ENCODE results near the gene GTF2A2. TPM values are rescaled to one million over a fixed set of nuclear protein-coding genes. Genes with fewer than 3 reads are reported as not detected.
A peak's percentile ranks its signal among the peaks of the same experiment; 100 is the strongest.

GTF2A2 gene
- total RNA-seq, 2 donors from 2014 or later, result 48.0 to 57.2 TPM

DNA sequence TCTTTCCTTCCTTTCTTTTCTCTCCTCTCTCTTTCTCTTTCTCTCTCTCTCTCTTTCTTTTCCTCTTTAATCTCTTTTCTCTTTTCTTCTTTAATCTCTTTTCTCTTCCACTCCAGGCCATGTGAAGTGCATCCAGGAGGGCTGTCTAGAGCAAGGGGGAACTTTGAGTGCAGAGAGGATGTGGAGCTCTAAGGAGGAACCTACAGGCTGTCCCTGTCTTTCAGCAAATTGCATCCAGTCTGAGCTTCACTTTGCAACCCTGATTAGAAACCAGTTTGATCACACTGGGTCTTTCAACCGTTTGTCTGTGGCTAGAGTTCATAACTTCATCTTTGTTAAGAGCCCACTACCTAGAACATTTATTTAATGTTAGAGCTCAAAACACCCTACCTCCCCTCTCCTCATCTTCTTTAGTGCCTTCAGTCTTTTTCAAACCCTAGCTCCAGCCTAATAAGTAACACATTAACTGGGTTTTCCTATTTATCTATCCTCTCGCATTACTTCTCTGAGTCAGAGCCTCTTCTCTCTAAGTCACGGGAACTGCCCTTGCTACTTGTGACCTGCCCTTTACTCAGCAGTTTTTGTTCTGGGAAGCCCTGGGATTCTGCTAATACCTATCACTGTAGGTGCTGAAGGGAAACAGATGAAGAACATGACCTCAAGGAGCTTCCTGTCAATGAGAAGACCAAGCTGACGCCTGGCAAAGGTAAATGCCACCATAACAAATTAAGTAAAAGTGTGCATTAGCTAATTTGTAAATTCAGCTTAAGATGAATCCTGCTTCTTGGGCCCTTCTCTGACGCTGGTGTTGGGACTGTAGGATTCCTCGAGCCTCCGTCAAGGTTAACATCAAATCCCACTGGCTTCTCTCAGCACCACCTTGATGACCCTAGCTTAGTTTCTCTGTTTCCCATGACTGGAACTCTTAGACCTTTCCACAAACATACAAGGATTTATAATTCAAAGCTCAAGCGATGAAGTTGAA, 45.7 kb downstream of the GTF2A2 start, which contains the start of gene GCNT3:
Gene GCNT3, plus strand, starts transcription at position 508 of the 985 bp plus-strand sequence. CDS start 6,456 bp downstream, outside the sequence.
- no peak for DNase-seq
- Mint-ChIP-seq H3K4me1 (peaks cover 5% of the 10 kb centered on the region), H3K4me3 (no peak within 1 kb of the TSS), H3K36me3 (ENCODE audit: low read depth) (peaks cover 2% of the 10 kb centered on the region), H3K27me3 (peaks cover 48% of the 10 kb centered on the region), H3K27ac (no peak within 1 kb of the TSS)
- no peak for ATAC-seq
- H3K9me3 ChIP-seq (ENCODE audit: control insufficient read depth, low read length, poor library complexity, severe bottlenecking), result no peaks in the 10 kb centered on the region

DNA sequence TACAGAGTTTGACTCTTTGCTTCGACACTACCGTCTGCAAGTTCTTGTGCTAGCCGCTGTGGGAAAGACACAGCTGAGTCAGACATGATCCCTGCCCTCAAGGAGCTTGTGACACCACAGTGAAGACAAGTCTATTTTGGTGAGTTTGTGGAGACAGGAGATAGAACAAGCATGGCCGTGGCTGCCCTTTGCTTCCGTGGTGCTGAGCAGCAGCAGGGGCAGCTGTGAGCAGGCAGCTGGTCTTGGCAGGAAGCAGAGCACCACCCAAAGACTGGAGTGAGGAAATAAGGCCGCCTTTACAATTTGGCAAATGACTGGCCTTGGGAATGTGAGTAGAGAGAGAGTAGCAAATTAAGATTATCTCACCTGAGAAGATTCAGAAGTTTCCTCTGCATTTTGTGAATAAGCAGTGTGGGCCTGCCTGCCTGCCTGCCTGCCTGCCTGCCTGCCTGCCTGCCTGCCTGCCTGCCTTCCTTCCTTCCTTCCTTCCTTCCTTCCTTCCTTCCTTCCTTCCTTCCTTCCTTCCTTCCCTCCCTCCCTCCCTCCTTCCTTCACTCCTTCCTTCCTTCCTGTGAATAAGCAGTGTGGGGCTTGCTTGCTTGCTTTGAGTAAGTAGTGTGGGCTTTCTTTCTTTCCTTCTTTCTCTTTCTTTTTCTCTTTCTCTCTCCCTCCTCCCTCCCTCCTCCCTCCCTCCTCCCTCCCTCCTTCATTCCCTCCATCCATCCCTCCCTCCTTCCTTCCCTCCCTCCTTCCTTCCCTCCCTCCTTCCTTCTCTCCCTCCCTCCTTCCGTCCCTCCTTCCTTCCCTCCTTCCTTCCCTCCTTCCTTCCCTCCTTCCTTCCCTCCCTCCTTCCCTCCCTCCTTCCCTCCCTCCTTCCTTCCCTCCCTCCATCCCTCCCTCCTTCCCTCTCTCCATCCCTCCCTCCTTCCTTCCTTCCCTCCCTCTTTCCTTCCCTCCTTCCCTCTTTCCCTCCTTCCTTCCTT, 47.3 kb downstream of the GTF2A2 start:
- DNase-seq, result no peak
- ATAC-seq, result no peak
- peaks cover 2% of the 10 kb centered on the region for H3K36me3 Mint-ChIP-seq (ENCODE audit: low read depth)
- H3K4me1 Mint-ChIP-seq, result peaks cover 5% of the 10 kb centered on the region
- no peaks in the 10 kb centered on the region for H3K9me3 ChIP-seq (ENCODE audit: control insufficient read depth, low read length, poor library complexity, severe bottlenecking)
- H3K27ac Mint-ChIP-seq, result no peak overlapping the region
- H3K4me3 Mint-ChIP-seq, result no peak overlapping the region
- peaks cover 38% of the 10 kb centered on the region for H3K27me3 Mint-ChIP-seq

DNA sequence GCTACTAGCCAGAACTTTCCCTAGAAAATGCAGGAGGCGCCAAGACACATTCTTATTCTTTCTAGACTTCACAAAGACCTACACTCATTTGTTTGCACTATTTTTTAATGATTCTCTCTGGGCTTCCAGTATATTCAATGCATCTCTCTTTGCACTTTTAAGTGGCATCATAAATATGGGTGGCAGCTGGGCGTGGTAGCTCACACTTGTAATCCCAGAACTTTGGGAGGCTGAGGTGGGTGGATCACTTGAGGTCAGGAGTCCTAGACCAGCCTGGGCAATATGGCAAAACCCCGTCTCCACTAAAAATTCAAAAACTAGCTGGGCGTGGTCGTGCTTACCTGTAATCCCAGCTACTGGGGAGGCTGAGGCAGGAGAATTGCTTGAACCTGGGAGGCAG, 51.3 kb downstream of the GTF2A2 start:
- H3K4me3 Mint-ChIP-seq, result no peak overlapping the region
- no peaks in the 10 kb centered on the region for H3K4me1 Mint-ChIP-seq
- H3K36me3 Mint-ChIP-seq (ENCODE audit: low read depth), result no peaks in the 10 kb centered on the region
- H3K9me3 ChIP-seq (ENCODE audit: control insufficient read depth, low read length, poor library complexity, severe bottlenecking), result peaks cover 5% of the 10 kb centered on the region
- DNase-seq (no peak), ATAC-seq (no peak)
- no peak overlapping the region for H3K27ac Mint-ChIP-seq
- peaks cover 13% of the 10 kb centered on the region for H3K27me3 Mint-ChIP-seq

- Mint-ChIP-seq H3K4me1 (no peaks in the 10 kb centered on the region), H3K27ac (no peak overlapping the region), H3K4me3 (no peak overlapping the region), H3K27me3 (peaks cover 28% of the 10 kb centered on the region), H3K36me3 (ENCODE audit: low read depth) (no peaks in the 10 kb centered on the region)
- ATAC-seq, result no peak
- H3K9me3 ChIP-seq (ENCODE audit: control insufficient read depth, low read length, poor library complexity, severe bottlenecking), result peaks cover 6% of the 10 kb centered on the region
- DNase-seq, result no peak
Observed at GRCh38 chr15:59598461-59598860, 58.9 kb downstream of the GTF2A2 start.

GRCh38 chr15:59596640-59597039, 60.7 kb downstream of the GTF2A2 start:
- H3K9me3 ChIP-seq (ENCODE audit: control insufficient read depth, low read length, poor library complexity, severe bottlenecking), result peaks cover 6% of the 10 kb centered on the region
- no peaks in the 10 kb centered on the region for H3K4me1 Mint-ChIP-seq
- H3K27ac Mint-ChIP-seq, result no peak overlapping the region
- DNase-seq (no peak), ATAC-seq (no peak)
- H3K27me3 Mint-ChIP-seq, result peaks cover 30% of the 10 kb centered on the region
- H3K36me3 Mint-ChIP-seq (ENCODE audit: low read depth), result no peaks in the 10 kb centered on the region
- H3K4me3 Mint-ChIP-seq, result no peak overlapping the region

DNA sequence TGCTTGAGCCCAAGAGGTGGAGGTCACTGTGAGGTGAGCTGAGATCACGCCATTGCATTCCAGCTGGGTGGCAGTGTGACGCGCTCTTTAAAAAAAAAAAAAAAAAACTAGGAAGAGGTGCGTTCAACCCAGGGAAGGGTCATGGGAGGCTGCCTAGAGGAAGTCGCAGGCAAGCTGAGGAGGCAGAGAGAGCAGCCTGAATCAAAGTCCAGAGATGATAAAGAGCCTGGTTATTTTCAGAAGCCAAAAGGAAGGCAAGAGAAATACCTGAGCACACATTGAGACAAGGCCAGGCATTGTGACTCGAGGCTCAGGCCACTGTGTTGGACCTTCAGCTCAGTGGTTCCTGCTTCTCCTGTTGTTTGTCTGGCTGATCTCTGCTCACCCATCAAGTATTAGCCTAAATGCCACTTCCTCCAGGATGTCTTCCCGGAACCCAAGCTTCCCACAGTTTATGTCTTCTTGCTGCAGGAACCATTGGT, 61.8 kb downstream of the GTF2A2 start:
- H3K9me3 ChIP-seq (ENCODE audit: control insufficient read depth, low read length, poor library complexity, severe bottlenecking), result no peaks in the 10 kb centered on the region
- H3K36me3 Mint-ChIP-seq (ENCODE audit: low read depth), result no peaks in the 10 kb centered on the region
- ATAC-seq (no peak), DNase-seq (no peak)
- H3K4me1 Mint-ChIP-seq, result peaks cover 4% of the 10 kb centered on the region
- no peak overlapping the region for H3K4me3 Mint-ChIP-seq
- peaks cover 38% of the 10 kb centered on the region for H3K27me3 Mint-ChIP-seq
- H3K27ac Mint-ChIP-seq, result no peak overlapping the region

- H3K27me3 Mint-ChIP-seq, result peaks cover 42% of the 10 kb centered on the region
- H3K4me3 Mint-ChIP-seq, result no peak overlapping the region
- H3K9me3 ChIP-seq (ENCODE audit: control insufficient read depth, low read length, poor library complexity, severe bottlenecking), result no peaks in the 10 kb centered on the region
- ATAC-seq, result no peak
- no peak overlapping the region for H3K27ac Mint-ChIP-seq
- peaks cover 6% of the 10 kb centered on the region for H3K4me1 Mint-ChIP-seq
- peaks cover 2% of the 10 kb centered on the region for H3K36me3 Mint-ChIP-seq (ENCODE audit: low read depth)
- DNase-seq, result no peak
Observed at GRCh38 chr15:59594991-59595390, 62.3 kb downstream of the GTF2A2 start.

DNA sequence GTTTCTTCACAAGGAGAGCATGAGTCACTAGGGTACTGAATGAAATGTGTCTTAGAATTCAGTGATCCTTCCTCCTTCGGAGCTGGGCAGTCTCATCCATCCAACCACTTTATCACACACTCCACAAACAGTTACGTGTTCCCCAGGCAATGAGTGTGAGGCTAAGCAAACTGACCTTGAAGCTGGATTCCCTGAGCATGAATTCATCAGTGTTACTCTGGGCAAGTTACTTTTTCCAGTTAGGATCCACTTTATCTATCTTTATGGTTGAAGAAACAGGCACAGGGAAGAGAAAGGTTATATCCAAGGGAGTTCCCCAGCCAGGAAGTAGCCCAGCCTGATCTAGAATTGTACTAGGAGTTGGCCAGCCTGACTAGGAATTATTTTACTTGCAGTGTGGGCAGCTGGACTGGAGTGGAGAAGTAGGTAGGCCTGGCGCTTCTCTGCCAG, 62.8 kb downstream of the GTF2A2 start:
- no peak for ATAC-seq
- H3K27me3 Mint-ChIP-seq, result peaks cover 43% of the 10 kb centered on the region
- H3K9me3 ChIP-seq (ENCODE audit: control insufficient read depth, low read length, poor library complexity, severe bottlenecking), result no peaks in the 10 kb centered on the region
- H3K4me3 Mint-ChIP-seq, result no peak overlapping the region
- H3K4me1 Mint-ChIP-seq, result peaks cover 6% of the 10 kb centered on the region
- H3K27ac Mint-ChIP-seq, result no peak overlapping the region
- H3K36me3 Mint-ChIP-seq (ENCODE audit: low read depth), result peaks cover 2% of the 10 kb centered on the region
- DNase-seq, result no peak

DNA sequence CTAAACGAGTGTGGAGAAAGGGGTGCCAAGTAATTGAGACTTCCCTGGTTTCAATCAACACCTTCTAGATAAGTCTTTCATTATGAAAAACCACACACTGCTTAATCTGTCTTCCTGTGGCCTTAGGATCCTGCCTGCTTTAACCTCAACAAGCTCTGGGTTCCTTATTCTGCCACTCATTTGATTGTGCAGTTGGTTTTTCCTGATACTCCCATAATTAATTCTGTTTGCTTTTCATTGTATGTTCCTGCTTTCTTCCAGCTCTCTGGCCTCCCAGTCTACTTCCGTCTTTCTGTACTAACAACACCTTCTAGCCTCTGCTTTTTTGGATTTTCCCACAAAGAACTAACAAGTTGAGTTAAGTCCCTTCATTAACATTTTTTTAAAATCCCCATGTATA, 66.0 kb downstream of the GTF2A2 start:
- no peaks in the 10 kb centered on the region for H3K9me3 ChIP-seq (ENCODE audit: control insufficient read depth, low read length, poor library complexity, severe bottlenecking)
- Mint-ChIP-seq H3K4me3 (no peak overlapping the region), H3K27ac (peak overlapping the region; percentile 37), H3K36me3 (ENCODE audit: low read depth) (peaks cover 2% of the 10 kb centered on the region), H3K4me1 (peaks cover 9% of the 10 kb centered on the region), H3K27me3 (peaks cover 35% of the 10 kb centered on the region)
- no peak for ATAC-seq
- no peak for DNase-seq

GRCh38 chr15:59590027-59590426, 67.3 kb downstream of the GTF2A2 start:
- no peak for ATAC-seq
- Mint-ChIP-seq H3K27ac (no peak overlapping the region), H3K4me3 (no peak overlapping the region), H3K36me3 (ENCODE audit: low read depth) (peaks cover 2% of the 10 kb centered on the region), H3K27me3 (peaks cover 31% of the 10 kb centered on the region), H3K4me1 (peaks cover 9% of the 10 kb centered on the region)
- no peaks in the 10 kb centered on the region for H3K9me3 ChIP-seq (ENCODE audit: control insufficient read depth, low read length, poor library complexity, severe bottlenecking)
- DNase-seq, result no peak
